ENCODE data around the gene B3GNT2.
"Not testable (repeated sequence)": the region's sequence is repeated elsewhere in the genome, so short reads cannot be mapped to it uniquely, and the experiment has no call there.

Gene B3GNT2

GRCh38 chr2:62185475-62186155, 10.3 kb upstream of the B3GNT2 start:
- DNase-seq (ENCODE audit: low read depth in 3 of 3, low spot score in 1 of 3): no peak

DNA sequence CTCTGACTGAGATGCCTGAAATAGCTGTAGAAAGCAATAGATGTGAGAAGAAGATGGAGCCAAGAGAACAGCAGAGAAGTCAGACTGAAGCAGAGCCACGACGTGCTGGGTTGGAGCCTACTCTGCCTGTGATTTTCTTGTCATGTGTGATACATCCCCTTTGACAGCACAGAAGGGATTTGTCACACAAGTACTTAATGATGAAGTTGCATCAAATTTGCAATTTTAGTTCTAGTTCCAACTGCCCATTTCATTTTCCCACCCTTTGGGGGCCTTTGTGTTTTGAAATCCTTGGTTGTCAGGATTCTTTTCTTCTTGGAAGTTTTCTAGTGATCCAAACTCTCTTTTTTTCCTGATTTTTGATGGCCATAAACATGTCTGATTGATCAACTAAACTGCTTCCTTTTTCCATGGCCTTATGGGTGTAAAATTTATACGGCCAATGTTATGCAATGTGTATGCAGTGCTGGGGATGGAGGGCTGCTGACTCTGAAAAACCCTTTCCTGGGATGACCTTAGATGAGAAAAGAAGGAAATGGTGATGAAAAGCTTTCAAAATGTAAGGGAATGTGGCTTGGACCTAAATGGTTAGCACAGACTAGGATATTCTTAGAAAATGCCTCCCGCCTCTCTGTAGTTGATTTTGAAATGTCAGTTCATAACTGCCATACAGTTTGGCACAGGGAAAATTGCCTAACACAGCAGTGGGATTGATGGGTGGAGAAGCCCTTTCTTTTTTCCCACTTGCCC, 9.6 kb upstream of the B3GNT2 start:
- no peak for DNase-seq (ENCODE audit: low read depth in 3 of 3, low spot score in 1 of 3)

- no peak for DNase-seq (ENCODE audit: low read depth in 3 of 3, low spot score in 1 of 3)
Measured at GRCh38 chr2:62187246-62187645, 8.7 kb upstream of the B3GNT2 start.

GRCh38 chr2:62188416-62188815, 7.5 kb upstream of the B3GNT2 start:
- DNase-seq (ENCODE audit: low read depth in 3 of 3, low spot score in 1 of 3): no peak

- no peak for DNase-seq (ENCODE audit: low read depth in 3 of 3, low spot score in 1 of 3)
Measured at GRCh38 chr2:62189196-62189595, 6.7 kb upstream of the B3GNT2 start.

DNA sequence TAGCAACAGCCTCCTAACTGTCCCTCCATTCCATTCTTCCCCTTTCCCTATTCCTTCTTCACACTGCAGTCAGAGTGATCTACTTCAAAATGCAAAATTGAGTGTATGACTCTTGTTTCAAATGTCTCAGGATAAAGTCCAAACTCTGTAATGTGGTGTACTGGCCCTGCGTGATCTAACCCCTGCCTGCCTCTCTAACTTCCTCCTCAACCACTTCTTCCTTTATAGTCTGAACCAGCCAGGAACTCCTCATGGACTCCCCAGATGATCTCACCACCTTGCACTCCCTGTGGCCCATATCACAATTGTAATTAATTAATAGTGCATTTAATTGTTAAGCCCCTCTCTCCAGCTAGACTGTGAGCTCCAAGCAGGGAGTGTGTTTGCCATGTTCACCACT, 3.1 kb upstream of the B3GNT2 start:
- DNase-seq (ENCODE audit: low read depth in 3 of 3, low spot score in 1 of 3): no peak

DNA sequence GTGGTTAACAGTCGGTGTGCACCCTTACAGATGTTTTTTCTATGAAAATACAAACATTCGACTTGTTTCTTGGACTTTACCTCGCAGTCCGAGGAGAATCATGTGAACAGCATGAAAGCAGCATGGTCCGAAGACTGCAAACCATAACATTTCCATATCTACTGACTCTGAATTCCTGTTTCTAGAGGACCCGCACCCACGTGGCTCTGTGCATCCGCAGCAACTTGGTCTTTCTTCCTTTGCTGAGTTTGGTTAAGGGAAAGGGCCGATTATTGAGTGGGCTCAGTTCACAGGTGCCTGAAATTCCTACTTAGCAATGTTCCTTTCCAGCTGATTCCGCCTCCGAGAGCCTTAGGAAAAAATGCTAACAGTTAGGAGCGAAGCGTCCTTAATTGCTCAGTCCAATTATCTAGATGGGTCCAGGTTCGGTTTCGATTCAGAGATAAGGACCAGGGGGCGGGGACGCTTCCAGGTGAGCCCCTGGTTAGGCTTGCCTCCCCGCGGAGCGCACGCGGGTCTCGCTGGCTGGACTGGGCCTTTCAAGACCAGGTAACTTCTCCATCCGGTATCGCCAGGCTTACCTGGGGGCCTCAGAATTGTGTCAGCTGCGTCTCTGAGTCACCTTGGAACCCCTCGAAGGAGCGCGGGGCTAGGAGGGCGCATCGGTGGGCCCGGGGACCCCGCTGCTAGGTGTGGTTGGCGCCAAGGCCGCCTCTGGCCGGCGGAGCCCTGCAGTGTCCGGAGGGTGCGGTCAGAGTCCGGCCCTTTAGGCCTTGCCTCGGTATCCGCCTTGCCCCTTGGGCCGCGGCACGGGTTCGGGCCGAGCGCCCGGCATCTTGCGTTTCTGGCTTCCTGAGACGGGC, 1.1 kb upstream of the B3GNT2 start:
- no peak for DNase-seq (ENCODE audit: low read depth in 3 of 3, low spot score in 1 of 3)

GRCh38 chr2:62196278-62196901, 475 bp downstream of the B3GNT2 start:
- peak in 2 of 3 donors; percentile 10 to 27 for DNase-seq (ENCODE audit: low read depth in 3 of 3, low spot score in 1 of 3)

DNA sequence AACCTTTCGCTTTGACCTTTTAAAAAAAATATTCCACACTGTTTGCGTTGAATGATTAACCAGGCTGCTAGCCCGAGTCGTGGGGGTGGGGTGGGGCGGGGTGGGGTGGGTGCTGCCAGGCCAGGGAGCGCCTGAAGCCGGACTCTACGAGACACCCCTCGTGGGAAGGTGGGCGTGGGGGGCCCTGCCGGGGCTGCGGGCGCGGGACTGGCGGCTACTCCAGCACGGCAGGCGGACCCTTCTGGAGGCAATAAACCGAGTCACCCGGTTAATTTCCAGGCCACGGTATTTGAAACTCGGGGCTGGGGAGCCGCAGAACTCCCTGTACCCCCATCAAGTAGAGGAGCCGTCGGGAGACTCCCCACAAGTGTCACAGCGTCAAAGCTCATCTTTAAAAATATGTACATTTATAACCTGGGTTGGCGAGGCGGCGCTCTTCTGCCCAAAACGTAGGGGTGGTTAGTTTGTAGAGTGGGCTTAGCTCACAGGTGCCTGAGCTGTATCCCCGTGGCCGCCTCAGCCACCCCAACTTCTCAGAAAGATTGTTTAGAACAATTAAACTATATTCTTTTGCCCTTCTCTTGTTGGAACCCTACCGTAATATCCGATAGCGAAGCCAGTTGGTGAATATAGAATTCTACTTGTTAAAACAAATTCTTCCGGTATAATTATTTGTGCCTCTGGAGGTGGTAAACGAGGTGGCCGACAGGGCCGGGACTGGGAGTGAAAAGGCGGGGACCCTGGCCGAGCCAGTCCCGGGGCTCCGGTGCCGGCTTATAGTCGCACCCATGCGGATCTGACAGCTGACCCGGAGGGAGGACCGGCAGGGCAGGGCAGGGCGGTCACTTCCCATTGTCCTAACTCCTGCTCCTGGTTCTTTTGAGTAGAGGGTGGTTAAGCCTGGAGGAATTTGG, 1.4 kb downstream of the B3GNT2 start:
- DNase-seq (ENCODE audit: low read depth in 3 of 3, low spot score in 1 of 3): peak in 1 of 3 donors; percentile 16

- DNase-seq (ENCODE audit: low read depth in 3 of 3, low spot score in 1 of 3): no peak
Measured at GRCh38 chr2:62197925-62198633, 2.2 kb downstream of the B3GNT2 start.

DNA sequence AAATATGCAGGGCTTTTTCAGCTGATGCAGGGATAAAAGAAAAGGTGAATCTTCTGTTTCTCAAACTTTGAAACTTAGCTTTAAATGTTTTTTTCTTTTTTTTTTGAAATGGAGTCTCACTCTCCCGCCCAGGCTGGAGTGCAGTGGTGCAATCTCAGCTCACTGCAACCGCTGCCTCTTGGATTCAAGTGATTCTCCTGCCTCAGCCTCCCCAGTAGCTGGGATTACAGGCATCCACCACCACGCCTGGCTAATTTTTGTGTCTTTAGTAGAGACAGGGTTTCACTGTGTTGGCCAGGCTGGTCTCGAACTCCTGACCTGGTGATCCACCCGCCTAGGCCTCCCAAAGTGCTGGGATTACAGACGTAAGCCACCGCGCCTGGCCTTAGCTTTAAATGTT, 2.9 kb downstream of the B3GNT2 start:
- DNase-seq (ENCODE audit: low read depth in 3 of 3, low spot score in 1 of 3): not testable (repeated sequence)

DNA sequence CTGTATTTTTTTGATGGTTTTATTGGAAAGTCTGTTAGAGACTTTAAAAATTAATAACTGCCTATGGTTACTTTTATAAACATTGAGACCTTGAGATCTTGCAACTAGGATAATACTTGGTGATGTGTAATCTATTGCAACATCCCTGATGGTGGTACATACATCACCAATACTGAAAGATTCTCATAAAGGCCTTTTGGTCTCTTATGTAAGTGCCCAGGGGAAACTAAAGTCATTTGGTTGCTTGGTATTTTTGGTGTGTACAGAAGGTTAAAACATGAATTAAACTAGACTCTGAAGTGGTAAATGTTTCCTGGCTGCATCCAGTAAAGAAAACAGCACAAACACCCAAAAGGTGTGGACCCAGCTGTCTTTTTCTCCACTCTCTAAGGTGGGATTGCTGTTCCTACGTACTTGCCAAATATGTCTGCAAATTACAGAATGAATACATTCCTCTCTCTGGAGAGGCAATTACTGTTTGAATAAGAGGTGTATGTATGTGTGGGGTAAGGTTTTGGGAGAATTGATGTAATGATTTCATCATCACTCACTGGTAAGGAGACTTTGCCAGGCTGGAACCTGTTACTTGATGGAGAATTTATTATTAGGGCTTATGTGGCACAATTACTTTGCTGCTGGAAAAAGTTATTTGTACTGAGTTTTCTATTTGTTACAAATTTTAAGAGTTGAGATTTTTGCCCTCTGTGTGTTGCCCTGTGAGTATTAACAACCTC, 3.6 kb downstream of the B3GNT2 start:
- no peak for DNase-seq (ENCODE audit: low read depth in 3 of 3, low spot score in 1 of 3)

GRCh38 chr2:62200291-62200841, 4.5 kb downstream of the B3GNT2 start:
- no peak for DNase-seq (ENCODE audit: low read depth in 3 of 3, low spot score in 1 of 3)

DNA sequence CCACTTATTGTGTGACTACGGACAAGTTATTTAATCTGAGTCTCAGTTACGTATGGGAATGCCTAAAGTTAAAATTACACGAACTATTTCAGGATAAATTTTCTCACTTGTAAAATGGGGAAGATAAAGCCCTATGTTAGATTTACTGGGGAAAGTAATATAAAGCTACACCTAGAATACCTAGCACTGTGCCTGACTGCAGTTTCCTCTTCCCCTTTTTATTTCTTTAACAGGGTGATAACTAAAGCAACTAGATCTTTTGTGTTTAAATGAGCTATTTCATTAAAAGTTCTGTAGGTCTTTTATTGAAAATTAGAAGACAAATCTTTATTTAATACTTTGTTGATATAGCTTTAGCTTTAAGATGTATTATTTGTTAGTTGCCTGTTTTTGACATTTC, 5.0 kb downstream of the B3GNT2 start:
- no peak for DNase-seq (ENCODE audit: low read depth in 3 of 3, low spot score in 1 of 3)

DNA sequence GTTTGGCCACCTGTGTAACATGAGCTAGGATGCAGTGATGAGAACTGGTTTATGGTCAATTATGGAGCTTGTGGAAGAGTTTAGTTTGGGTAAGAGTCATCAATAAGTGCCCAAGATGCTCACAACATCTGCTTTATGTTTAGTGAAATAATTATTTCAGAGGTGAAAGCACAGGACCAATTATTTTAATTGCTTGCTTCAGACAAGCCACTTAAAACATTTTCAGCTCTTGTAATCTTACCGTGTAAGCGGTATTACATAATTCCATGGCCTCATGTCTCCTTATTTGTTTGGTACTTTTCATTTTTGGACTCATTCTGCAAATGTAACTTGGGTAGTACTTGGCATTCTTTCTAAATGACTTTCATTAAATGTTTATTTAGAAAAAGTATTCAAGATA, 5.4 kb downstream of the B3GNT2 start:
- DNase-seq (ENCODE audit: low read depth in 3 of 3, low spot score in 1 of 3): no peak

DNA sequence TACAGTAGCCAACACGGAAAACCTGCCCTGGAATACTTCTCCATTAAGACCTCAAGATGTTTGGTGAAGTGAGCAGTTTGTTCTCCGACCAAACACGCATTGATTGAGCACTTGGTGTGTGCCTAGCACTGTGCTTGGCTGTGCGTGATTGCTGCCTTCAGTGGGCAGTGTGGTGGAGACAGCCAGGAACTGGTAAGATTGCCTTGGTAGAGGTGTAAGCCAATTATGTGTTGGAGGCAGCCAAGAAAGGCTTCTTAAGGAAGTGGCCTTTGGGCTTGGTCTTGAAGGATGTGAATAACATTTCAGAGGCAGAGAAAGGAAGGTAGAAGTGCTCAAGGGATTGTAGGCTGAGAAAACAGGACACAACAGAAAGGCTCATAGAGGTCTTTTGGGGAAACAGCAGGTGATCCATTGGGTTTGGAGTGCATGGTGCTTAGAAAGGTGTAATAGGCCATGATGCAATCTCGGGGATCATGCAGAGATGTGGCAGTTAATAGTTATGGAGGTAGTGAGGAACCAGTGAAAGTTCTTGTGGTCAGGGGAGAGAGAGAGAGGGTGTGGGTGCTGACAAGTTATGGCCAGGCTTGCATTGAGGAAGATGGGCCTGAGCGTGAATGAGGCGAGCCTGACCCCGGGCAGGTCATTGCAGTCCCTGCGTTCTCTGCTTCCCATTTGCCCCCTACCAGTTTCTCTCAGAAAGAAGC, 6.3 kb downstream of the B3GNT2 start:
- no peak for DNase-seq (ENCODE audit: low read depth in 3 of 3, low spot score in 1 of 3)

DNA sequence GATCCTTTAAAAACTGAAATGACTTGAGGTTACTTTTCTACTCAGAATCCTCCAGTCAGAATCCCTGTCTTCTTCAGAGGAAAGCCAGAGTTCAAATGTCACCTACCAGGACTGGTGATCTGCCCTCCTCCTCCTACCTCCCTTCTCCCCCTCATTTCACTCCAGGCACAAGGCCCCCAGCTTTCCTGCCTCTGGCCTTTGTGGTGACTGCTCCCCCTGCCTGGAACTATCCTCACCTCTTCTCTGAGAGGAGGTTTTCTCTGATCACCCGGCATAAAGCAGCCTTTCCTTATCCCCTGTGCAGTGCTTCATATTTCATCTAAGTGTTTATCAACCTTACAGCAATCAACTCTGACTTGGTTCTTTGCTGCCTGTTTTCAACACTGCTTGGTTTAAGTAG, 6.8 kb downstream of the B3GNT2 start:
- no peak for DNase-seq (ENCODE audit: low read depth in 3 of 3, low spot score in 1 of 3)

DNA sequence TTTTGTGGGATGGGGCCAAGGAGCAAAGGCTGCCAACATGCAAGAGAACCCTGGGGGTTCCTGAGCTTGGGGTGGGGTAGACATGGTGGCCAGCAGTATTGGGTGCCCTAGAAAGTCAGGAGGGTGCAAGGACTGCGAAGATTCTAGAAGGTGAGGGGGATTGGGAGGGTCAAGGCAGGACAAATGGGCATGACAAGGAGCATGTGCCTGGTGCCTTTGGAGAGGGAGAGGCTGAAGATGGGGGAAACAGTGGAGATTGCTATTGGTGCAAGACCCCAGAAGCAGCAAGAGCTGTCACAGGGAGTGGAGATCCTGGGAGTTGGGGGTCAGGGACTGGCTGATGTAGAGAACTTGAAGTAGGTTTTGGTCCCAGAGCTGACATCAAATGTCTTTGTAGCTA, 7.5 kb downstream of the B3GNT2 start:
- DNase-seq (ENCODE audit: low read depth in 3 of 3, low spot score in 1 of 3): no peak

Data from stimulated activated CD4-positive, alpha-beta T cell treated with anti-CD3 and anti-CD28 coated beads, TNF-alpha, amount 100 ng/mL, for 1 hour (primary cell).